IPS-20b (cell line): ENCODE results near the gene RPS6KA2.

Experiments used
- H3K27ac ChIP-seq: one replicate; pipeline ENCODE4 v1.5.1; 2013; ENCODE audit warnings: low read length
- H3K27me3 ChIP-seq: 2 replicates; pipeline ENCODE4 v1.6.1; 2013; ENCODE audit warnings: mild to moderate bottlenecking, low read length, inconsistent platforms; ENCODE audit not compliant: insufficient read depth
- H3K36me3 ChIP-seq: 2 replicates; pipeline ENCODE4 v1.6.1; 2013; ENCODE audit warnings: low read depth, mild to moderate bottlenecking, inconsistent platforms, low read length, moderate library complexity; ENCODE audit not compliant: insufficient read depth
- H3K4me1 ChIP-seq: 2 replicates; pipeline ENCODE4 v1.6.1; 2013; ENCODE audit warnings: mild to moderate bottlenecking, control low read depth, inconsistent platforms, low read length, moderate library complexity; ENCODE audit not compliant: insufficient read depth
- H3K4me3 ChIP-seq: 2 replicates; pipeline ENCODE4 v1.5.1; 2013; ENCODE audit warnings: mild to moderate bottlenecking, low read length, inconsistent platforms
- H3K9ac ChIP-seq: 2 replicates; pipeline ENCODE4 v1.6.1; 2013; ENCODE audit warnings: low read depth, mild to moderate bottlenecking, inconsistent platforms, low read length, moderate library complexity
- H3K9me3 ChIP-seq: 2 replicates; pipeline ENCODE4 v1.6.1; 2013; ENCODE audit warnings: mild to moderate bottlenecking, low read depth, low read length, inconsistent platforms; ENCODE audit not compliant: insufficient read depth

RPS6KA2 gene

DNA sequence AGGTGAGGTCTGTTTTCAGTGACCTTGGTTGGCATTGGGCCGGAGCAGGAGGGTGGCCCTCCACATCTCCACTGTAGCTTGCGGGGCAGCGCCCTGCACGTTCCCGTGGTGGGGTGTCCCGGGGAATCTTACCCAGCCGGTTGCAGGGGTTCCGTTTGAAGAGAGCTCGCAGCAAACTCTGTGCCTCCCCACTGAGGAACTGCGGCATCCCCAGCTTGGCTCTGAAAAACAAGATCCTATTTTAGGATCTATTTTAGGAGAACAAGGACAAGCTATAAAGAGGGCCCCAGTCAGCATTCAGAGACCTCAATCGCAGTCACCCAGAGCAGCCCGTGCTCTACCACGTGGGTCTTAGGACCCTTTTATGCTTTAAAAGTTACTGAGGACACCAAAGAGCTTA is 138.3 kb downstream of the RPS6KA2 start:
- H3K4me1 ChIP-seq, result peaks cover 11% of the 10 kb centered on the region; the same call in 1 of the 2 replicates
- H3K4me3 ChIP-seq, result no peak overlapping the region
- H3K9me3 ChIP-seq, result no peaks in the 10 kb centered on the region
- H3K36me3 ChIP-seq, result peaks cover 28% of the 10 kb centered on the region; the same call in 1 of the 2 replicates
- no peak overlapping the region for H3K27ac ChIP-seq
- H3K9ac ChIP-seq, result no peak overlapping the region
- H3K27me3 ChIP-seq, result no peaks in the 10 kb centered on the region

DNA sequence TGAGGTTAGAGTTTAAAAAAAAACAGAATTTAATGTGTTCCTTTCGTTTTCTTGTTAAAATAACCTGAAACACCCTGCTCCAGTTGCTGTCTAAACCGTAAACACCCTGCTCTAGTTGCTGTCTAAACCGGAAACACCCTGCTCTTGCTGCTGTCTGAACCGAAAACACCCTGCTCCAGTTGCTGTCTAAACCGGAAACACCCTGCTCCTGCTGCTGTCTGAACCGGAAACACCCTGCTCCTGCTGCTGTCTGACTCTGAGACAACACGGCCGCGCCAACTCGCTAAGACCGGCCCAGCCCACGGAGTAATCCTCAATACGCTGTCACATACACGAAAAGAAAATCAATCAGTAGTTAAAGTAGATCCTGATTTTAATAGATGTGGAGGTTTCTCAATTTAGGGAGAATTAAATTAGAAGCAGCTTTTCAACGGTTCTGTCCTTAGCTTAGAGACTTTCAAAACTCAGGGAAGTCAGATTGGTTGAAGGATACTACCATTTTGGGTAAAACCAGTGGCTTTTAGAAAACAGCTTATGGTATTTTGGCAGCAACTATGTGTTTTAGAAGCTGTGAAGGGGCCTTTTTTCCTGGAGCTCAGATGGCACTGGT is 138.9 kb downstream of the RPS6KA2 start:
- H3K36me3 ChIP-seq, result peaks cover 28% of the 10 kb centered on the region; the same call in 1 of the 2 replicates
- peaks cover 11% of the 10 kb centered on the region; the same call in 1 of the 2 replicates for H3K4me1 ChIP-seq
- no peak overlapping the region for H3K27ac ChIP-seq
- no peak overlapping the region for H3K9ac ChIP-seq
- H3K27me3 ChIP-seq, result no peaks in the 10 kb centered on the region
- no peaks in the 10 kb centered on the region for H3K9me3 ChIP-seq
- no peak overlapping the region for H3K4me3 ChIP-seq

DNA sequence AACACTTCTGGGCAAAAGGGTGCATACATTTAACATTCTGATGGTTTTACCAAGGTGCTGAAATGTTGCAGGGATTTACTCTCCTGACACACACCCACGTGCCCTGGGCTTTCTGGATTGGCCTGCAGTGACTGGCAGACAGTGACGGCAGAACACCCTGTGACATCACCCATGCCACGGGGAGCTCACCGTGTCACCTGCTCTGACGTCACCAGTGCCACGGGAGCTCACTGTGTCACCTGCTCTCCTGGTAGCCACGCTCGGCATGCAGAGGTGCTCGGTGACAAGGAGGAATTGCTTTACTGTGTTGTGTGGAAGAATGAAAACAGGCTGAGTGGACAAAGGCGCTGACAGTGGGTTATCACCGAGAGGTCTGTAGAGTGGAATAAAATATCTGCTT is 139.9 kb downstream of the RPS6KA2 start:
- H3K9me3 ChIP-seq, result no peaks in the 10 kb centered on the region
- no peaks in the 10 kb centered on the region for H3K27me3 ChIP-seq
- H3K9ac ChIP-seq, result no peak overlapping the region
- H3K4me3 ChIP-seq, result no peak overlapping the region
- peaks cover 11% of the 10 kb centered on the region; the same call in 1 of the 2 replicates for H3K4me1 ChIP-seq
- peaks cover 29% of the 10 kb centered on the region; the same call in 1 of the 2 replicates for H3K36me3 ChIP-seq
- H3K27ac ChIP-seq, result no peak overlapping the region

DNA sequence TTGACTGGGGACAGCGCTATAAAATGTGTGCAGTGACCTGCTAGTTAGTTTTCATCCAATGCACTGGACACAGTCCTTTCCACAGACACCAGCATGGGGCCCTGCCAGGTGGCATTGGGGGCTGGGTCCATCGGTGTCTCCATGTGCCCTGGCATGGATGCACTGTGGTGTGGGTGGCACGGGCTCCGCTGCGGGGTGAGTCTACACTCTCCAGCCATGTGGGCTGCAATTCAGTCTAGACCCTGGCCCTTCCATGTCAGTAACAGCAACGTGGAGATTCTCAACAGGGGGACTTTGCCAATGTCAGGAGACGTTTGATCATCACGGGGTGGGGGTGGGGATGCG is 140.5 kb downstream of the RPS6KA2 start:
- H3K9ac ChIP-seq, result no peak overlapping the region
- H3K4me3 ChIP-seq, result no peak overlapping the region
- no peaks in the 10 kb centered on the region for H3K9me3 ChIP-seq
- H3K4me1 ChIP-seq, result peaks cover 11% of the 10 kb centered on the region; the same call in 1 of the 2 replicates
- no peaks in the 10 kb centered on the region for H3K27me3 ChIP-seq
- H3K36me3 ChIP-seq, result peaks cover 33% of the 10 kb centered on the region; the same call in 1 of the 2 replicates
- H3K27ac ChIP-seq, result no peak overlapping the region

DNA sequence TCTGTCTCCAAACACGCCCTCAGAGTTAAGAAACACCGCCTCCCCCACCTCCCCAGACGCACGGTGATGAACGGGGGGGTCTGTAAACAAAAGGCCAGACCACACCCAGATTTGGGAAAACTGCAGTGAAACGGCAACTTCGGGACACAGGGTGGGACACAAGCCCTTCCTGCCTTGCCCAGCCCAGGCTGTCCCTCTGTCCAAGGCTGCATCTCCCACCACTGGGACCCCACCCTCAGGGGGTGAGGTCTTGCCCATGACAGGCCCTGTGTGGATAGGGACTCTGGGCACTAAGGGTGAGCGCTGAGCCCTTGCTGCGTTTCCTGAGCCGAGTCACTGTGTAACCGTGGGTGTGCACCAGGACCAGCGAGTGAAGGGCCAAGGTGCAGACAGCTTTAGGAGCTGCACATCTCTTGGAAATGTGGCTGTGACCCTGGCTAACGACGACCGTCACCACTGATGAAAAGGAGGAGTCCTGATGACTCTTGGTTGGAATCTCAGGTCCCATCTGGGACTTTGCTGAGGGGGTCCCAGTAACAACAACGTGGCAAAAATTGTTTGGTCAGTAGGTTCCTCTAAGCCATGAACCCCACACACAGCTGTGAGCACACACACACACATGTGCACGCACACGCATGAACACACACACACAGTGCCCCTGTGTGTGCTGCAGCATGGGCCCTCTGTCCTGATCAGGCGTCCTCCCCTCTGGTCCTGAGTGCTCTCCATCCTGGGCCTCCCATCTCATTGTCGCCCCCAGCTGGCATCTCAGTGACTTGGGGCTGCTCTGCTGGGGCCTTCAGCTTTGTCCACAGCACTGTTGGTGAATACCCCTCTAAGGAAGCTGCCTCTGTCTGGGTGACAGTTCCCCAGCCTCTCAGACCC is 141.2 kb downstream of the RPS6KA2 start:
- Histone ChIP-seq H3K27ac (no peak overlapping the region), H3K9ac (no peak overlapping the region), H3K4me1 (peaks cover 11% of the 10 kb centered on the region; the same call in 1 of the 2 replicates), H3K36me3 (peaks cover 33% of the 10 kb centered on the region; the same call in 1 of the 2 replicates), H3K4me3 (no peak overlapping the region), H3K9me3 (no peaks in the 10 kb centered on the region), H3K27me3 (no peaks in the 10 kb centered on the region)

DNA sequence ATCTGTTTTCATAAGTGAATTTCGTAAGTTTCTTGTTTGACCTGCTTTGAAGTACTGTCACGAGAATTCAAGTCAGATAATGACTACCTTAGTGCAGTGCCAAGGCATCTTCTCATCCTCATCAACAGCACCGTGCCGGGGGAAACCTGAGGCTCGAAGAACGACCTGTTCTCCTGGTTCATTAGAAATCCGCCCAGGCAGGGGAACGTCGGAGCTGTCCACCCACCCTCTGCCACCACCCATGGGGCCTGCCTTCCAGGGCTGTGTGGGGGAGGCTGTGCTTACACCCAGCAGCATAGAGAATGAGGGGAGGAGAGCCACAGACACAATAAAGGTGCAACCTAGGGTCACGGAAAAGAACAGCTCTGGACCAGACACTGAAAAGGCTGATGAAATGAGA is 142.2 kb downstream of the RPS6KA2 start:
- Histone ChIP-seq H3K36me3 (peaks cover 35% of the 10 kb centered on the region; the same call in 1 of the 2 replicates), H3K4me1 (peaks cover 8% of the 10 kb centered on the region; the same call in 1 of the 2 replicates), H3K27ac (no peak overlapping the region), H3K9me3 (no peaks in the 10 kb centered on the region), H3K27me3 (no peaks in the 10 kb centered on the region), H3K9ac (no peak overlapping the region), H3K4me3 (no peak overlapping the region)

DNA sequence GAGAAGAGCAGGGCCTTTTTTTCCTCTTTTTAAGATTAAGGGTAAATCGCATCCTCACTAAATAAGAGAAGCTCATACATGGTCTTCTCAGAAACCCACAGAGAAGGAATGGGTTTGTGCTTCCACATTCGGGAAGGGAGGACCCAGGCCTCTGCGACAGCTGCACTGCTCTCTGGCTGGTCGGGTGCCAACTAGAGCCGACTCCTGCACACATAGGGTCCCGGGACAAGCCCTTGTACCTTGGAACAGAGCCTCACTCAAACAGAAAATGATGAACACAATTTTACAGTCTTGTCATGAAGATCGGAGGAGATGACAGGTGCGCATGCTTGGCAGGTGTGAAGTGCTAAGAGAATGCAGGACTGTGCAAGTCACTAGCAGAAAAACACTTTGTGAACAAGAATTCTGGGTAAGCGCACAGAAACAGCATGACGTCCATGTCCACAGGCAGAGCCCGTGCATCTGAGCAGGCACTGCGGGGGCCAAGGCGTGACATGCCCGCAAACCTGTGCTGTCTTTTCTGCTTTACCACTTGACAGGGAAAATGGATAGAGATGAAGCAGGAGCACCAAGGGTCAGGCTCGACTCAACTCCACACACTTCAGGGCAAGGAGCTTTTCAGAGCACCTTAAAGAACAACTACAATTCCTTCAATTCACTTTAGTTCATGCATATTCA is 143.3 kb downstream of the RPS6KA2 start:
- Histone ChIP-seq H3K4me1 (no peaks in the 10 kb centered on the region; the same call in 1 of the 2 replicates), H3K4me3 (no peak overlapping the region), H3K27me3 (no peaks in the 10 kb centered on the region), H3K9ac (no peak overlapping the region), H3K36me3 (peaks cover 35% of the 10 kb centered on the region; the same call in 1 of the 2 replicates), H3K27ac (no peak overlapping the region), H3K9me3 (no peaks in the 10 kb centered on the region)

DNA sequence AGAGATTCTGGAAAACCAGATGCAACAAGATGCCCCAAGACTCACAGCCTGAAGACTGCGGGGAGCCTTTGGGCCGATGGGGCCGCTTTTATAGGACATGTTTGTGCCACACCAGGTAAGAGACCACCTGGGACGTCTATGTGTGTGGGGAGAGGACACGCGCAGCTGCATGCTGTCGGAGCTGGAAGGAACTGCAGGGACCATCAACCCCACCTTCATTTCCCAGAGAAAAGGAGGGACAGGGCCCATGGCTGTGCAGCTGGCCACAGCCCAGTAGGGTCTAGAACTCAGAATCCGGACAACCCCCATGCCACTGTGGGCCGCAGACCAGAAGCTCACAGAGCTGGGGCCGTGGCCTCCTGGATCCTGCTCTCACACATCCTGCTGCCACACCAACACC is 144.0 kb downstream of the RPS6KA2 start:
- no peaks in the 10 kb centered on the region for H3K27me3 ChIP-seq
- peaks cover 30% of the 10 kb centered on the region; the same call in 1 of the 2 replicates for H3K36me3 ChIP-seq

DNA sequence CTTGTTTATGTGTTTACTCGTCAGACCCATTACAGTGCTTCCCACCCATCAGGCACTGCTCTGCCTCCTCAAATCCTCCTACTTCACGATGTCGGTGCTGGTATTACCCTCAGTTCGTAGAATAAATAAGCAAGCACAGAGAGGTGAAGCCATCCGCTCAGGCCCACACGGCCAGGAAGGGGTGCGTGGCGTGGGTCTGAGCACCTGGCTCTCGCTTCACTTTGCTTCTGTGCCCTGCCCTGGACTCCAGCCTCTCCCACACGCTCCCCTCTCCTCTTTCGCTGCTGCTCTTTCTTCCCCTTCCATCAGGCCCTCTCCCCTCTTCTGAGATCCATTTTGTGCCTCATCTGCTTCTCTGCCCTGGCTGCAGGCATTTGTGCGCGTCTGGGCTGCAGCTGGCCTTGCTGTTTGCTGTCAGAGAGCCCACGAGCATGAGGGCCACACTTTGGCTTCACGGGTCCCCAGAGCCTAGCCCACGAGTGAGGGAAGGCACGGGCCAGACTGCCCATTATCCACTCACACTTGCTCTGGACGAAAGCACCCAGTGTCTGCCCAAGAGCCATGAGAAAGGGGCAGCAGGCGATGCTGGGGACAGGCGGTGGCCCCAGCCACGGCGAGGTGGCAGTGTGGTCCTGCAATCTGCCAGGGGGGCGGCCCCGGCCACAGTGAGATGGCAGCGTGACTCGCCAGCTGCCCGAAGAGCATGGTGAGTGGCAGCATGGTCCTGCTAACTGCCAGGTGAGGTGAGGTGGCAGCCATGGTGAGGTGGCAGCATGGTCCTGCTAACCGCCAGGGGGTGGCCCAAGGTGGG is 148.1 kb downstream of the RPS6KA2 start:
- Histone ChIP-seq H3K9me3 (no peaks in the 10 kb centered on the region), H3K9ac (no peak overlapping the region), H3K4me1 (no peaks in the 10 kb centered on the region), H3K27me3 (no peaks in the 10 kb centered on the region), H3K27ac (no peak overlapping the region), H3K36me3 (peaks cover 9% of the 10 kb centered on the region; the same call in 1 of the 2 replicates), H3K4me3 (no peak overlapping the region)

More for the DNA sequence above, 144.0 kb downstream of the RPS6KA2 start:
- H3K27ac ChIP-seq, result no peak overlapping the region
- H3K4me3 ChIP-seq, result no peak overlapping the region
- H3K9ac ChIP-seq, result no peak overlapping the region
- H3K9me3 ChIP-seq, result no peaks in the 10 kb centered on the region
- no peaks in the 10 kb centered on the region; the same call in 1 of the 2 replicates for H3K4me1 ChIP-seq

DNA sequence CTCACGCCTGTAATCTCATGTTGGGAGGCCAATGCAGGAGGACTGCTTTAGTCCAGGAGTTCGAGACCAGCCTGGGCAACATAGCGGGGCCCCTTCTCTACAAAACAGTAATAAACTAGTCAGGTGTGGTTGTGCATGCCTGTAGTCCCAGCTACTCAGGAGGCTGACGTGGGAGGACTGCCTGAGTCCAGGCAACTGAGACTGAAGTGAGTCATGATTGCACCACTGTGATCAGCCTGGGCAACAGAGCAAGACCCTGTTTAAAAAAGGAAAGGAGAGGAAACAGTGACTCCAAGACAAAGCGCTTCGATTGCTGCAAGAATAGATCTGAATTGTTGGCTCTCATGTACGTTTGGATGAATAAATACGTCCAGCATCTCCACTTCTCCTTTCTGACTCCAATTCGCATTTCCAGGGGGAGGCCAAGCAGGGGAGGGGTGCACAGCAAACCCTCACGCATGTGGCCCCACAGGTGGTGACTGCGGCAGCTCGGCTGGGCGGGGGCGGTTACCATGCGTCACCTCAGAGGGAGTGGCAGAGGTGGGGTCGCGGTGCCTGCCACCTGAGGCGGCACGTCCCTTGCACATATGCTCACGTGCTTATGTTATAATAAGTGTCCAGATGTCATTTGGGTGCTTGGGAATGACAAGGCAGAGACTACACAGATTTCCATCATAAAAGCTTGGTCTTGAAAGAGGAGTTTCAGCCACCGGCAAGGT is 149.2 kb downstream of the RPS6KA2 start:
- H3K36me3 ChIP-seq, result peaks cover 8% of the 10 kb centered on the region; the same call in 1 of the 2 replicates
- H3K9me3 ChIP-seq, result no peaks in the 10 kb centered on the region
- H3K27me3 ChIP-seq, result no peaks in the 10 kb centered on the region
- no peak overlapping the region for H3K4me3 ChIP-seq
- H3K4me1 ChIP-seq, result no peaks in the 10 kb centered on the region
- no peak overlapping the region for H3K27ac ChIP-seq
- no peak overlapping the region for H3K9ac ChIP-seq
